ENCODE measurements around the gene HOXA10. TPM values are rescaled to one million over a fixed set of nuclear protein-coding genes. Genes with fewer than 3 reads are reported as not detected.

The HOXA10 gene
- total and polyA plus RNA-seq, 7 donors: 0.81 to 77.5 (median 25.6) TPM; not detected in 1

GRCh38 chr7:27123007-27123476 lies 51.1 kb downstream of the HOXA10 start:
- Histone ChIP-seq H3K4me1 (peaks cover 47% of the 10 kb centered on the region), H3K27ac (peak overlapping the region; percentile 30), H3K27me3 (ENCODE audit: insufficient read depth in 3 of 3, low read length in 2 of 3) (no peaks in the 10 kb centered on the region), H3K9me3 (no peaks in the 10 kb centered on the region), H3K36me3 (ENCODE audit: insufficient read depth in 1 of 2, low read depth in 1 of 2) (peaks cover 0 to 14% of the 10 kb centered on the region in 2 donors), H3K4me3 (no peak overlapping the region)
- no peak for DNase-seq
- intact Hi-C loops (cut with DNase I): no loop called here
- 77 to 81% (median 79%) methylated on average over 14 of the region's 14 CpGs for WGBS, 3 donors
- ATAC-seq: no peak
- TF ChIP-seq, protein P1, sequence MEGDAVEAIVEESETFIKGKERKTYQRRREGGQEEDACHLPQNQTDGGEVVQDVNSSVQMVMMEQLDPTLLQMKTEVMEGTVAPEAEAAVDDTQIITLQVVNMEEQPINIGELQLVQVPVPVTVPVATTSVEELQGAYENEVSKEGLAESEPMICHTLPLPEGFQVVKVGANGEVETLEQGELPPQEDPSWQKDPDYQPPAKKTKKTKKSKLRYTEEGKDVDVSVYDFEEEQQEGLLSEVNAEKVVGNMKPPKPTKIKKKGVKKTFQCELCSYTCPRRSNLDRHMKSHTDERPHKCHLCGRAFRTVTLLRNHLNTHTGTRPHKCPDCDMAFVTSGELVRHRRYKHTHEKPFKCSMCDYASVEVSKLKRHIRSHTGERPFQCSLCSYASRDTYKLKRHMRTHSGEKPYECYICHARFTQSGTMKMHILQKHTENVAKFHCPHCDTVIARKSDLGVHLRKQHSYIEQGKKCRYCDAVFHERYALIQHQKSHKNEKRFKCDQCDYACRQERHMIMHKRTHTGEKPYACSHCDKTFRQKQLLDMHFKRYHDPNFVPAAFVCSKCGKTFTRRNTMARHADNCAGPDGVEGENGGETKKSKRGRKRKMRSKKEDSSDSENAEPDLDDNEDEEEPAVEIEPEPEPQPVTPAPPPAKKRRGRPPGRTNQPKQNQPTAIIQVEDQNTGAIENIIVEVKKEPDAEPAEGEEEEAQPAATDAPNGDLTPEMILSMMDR (IDR thresholded peaks at IDR 0.05): no peak

- H3K9me3 ChIP-seq: no peaks in the 10 kb centered on the region
- peaks cover 40% of the 10 kb centered on the region for H3K4me1 ChIP-seq
- peak overlapping the region; percentile 44 for H3K27ac ChIP-seq
- ATAC-seq (no peak), DNase-seq (no peak)
- peak overlapping the region; percentile 1 for H3K4me3 ChIP-seq
- TF ChIP-seq, protein P1 (IDR thresholded peaks at IDR 0.05): no peak
- WGBS, 3 donors: 80 to 82% (median 80%) methylated on average over 41 to 42 of the region's 42 CpGs
- intact Hi-C loops (cut with DNase I): no loop called here
- peaks cover 0 to 14% of the 10 kb centered on the region in 2 donors for H3K36me3 ChIP-seq (ENCODE audit: insufficient read depth in 1 of 2, low read depth in 1 of 2)
- H3K27me3 ChIP-seq (ENCODE audit: insufficient read depth in 3 of 3, low read length in 2 of 3): no peaks in the 10 kb centered on the region
Measured at GRCh38 chr7:27122077-27122910, 51.8 kb downstream of the HOXA10 start.

- Histone ChIP-seq H3K36me3 (ENCODE audit: insufficient read depth in 1 of 2, low read depth in 1 of 2) (peaks cover 0 to 14% of the 10 kb centered on the region in 2 donors), H3K27ac (no peak overlapping the region), H3K4me3 (peak overlapping the region; percentile 1), H3K27me3 (ENCODE audit: insufficient read depth in 3 of 3, low read length in 2 of 3) (no peaks in the 10 kb centered on the region), H3K9me3 (no peaks in the 10 kb centered on the region), H3K4me1 (peaks cover 34% of the 10 kb centered on the region)
- WGBS, 3 donors: 70 to 88% (median 84%) methylated on average over 7 of the region's 7 CpGs
- intact Hi-C loops (cut with DNase I): no loop called here
- TF ChIP-seq, protein P1 (IDR thresholded peaks at IDR 0.05): no peak
- DNase-seq (no peak), ATAC-seq (no peak)
Measured at GRCh38 chr7:27121684-27122076, 52.4 kb downstream of the HOXA10 start.

Other genes starting within 250 kb of the HOXA10 start
- under 1 TPM in 2 of 4 donors, not detected in 2; 0.17 to 0.21 TPM for gene HOXA1, start 78.3 kb downstream of the HOXA10 start, total RNA-seq
- under 1 TPM; 0.03 to 0.22 (median 0.22) TPM for gene HOXA1, start 78.3 kb downstream of the HOXA10 start, polyA plus RNA-seq
- 1 to 10 TPM in 1 of 4 donors, under 1 TPM in 3; 0.17 to 1.1 (median 0.53) TPM for gene HOXA2, start 71.6 kb downstream of the HOXA10 start, total RNA-seq
- gene HOXA2, start 71.6 kb downstream of the HOXA10 start, polyA plus RNA-seq: under 1 TPM; 0.23 to 0.42 (median 0.29) TPM
- 10 to 100 TPM in 2 of 4 donors, 1 to 10 TPM in 2; 7.2 to 11.5 (median 9.1) TPM for gene HOXA4, start 43.6 kb downstream of the HOXA10 start, total RNA-seq
- gene HOXA4, start 43.6 kb downstream of the HOXA10 start, polyA plus RNA-seq: 10 to 100 TPM in 2 of 3 donors, 1 to 10 TPM in 1; 6.8 to 20.8 (median 12.5) TPM
- 10 to 100 TPM in 1 of 4 donors, 1 to 10 TPM in 3; 4.7 to 18.8 (median 8.1) TPM for gene HOXA5, start 30.6 kb downstream of the HOXA10 start, total RNA-seq
- 1 to 10 TPM; 2.6 to 7.6 (median 4.6) TPM for gene HOXA5, start 30.6 kb downstream of the HOXA10 start, polyA plus RNA-seq
- gene HOXA6, start 26.5 kb downstream of the HOXA10 start, total RNA-seq: 1 to 10 TPM; 2.5 to 3.7 (median 3.1) TPM
- gene HOXA6, start 26.5 kb downstream of the HOXA10 start, polyA plus RNA-seq: 1 to 10 TPM in 2 of 3 donors, under 1 TPM in 1; 0.64 to 3.2 (median 1.5) TPM
- gene HOXA3, start 21.7 kb downstream of the HOXA10 start, total RNA-seq: 1 to 10 TPM; 3.3 to 5.6 (median 4.2) TPM
- gene HOXA3, start 21.7 kb downstream of the HOXA10 start, polyA plus RNA-seq: 1 to 10 TPM in 1 of 3 donors, under 1 TPM in 2; 0.65 to 2.6 (median 0.97) TPM
- 1 to 10 TPM; 4.7 to 8.4 (median 6.7) TPM for gene HOXA7, start 17.6 kb downstream of the HOXA10 start, total RNA-seq
- 10 to 100 TPM in 1 of 3 donors, 1 to 10 TPM in 2; 2.9 to 10.2 (median 6.2) TPM for gene HOXA7, start 17.6 kb downstream of the HOXA10 start, polyA plus RNA-seq
- 10 to 100 TPM in 1 of 4 donors, 1 to 10 TPM in 1, under 1 TPM in 1, not detected in 1; 0.81 to 19.9 (median 4.9) TPM for gene HOXA9, start 8.8 kb downstream of the HOXA10 start, total RNA-seq
- 10 to 100 TPM; 13.8 to 55.9 (median 18.2) TPM for gene HOXA9, start 8.8 kb downstream of the HOXA10 start, polyA plus RNA-seq
- 1 to 10 TPM in 1 of 4 donors, not detected in 3; 1.1 TPM for gene HOXA11, start 10.9 kb upstream of the HOXA10 start, total RNA-seq
- under 1 TPM; 0.08 to 0.90 (median 0.25) TPM for gene HOXA11, start 10.9 kb upstream of the HOXA10 start, polyA plus RNA-seq
- gene HOXA13, start 25.8 kb upstream of the HOXA10 start, total RNA-seq: under 1 TPM in 1 of 4 donors, not detected in 3; 0.06 TPM
- under 1 TPM in 2 of 3 donors, not detected in 1; 0.01 to 0.08 TPM for gene HOXA13, start 25.8 kb upstream of the HOXA10 start, polyA plus RNA-seq
- not detected for gene EVX1, start 68.5 kb upstream of the HOXA10 start, total RNA-seq
- gene EVX1, start 68.5 kb upstream of the HOXA10 start, polyA plus RNA-seq: not detected